ENCODE measurements around the gene EYA4. TPM values are rescaled to one million over a fixed set of nuclear protein-coding genes. Genes with fewer than 3 reads are reported as not detected.

Gene EYA4
- total RNA-seq, 1 donor from 2014 or later, result 0.78 TPM

DNA sequence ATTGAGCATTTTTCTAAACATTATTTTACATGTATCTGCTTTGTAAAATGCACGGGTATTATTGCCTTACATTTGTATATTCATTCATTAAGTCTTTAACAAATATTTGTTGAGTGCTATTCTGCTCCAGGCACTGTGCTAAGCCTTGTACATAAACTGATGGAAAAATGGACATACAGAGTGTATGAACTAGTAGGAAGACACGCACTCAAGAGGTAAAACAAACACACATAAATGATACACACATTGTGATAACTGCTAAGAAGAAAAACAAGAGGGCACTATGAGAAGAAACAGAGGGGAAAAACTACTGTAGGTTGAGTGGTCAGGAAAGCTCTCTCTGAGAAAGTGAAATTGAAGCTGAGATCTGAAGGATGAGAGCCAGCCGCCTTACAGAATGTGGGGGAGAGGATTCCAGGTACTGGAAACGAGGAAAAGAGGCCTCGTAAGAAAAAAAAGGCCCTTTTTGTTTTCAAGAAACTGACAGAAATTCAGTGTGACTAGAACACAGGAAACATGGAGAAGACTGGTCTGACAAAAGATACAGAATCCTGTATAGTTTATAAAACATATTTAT, 117.5 kb downstream of the EYA4 start:
- no peaks in the 10 kb centered on the region for H3K9me3 Mint-ChIP-seq (ENCODE audit: unreplicated experiment)
- H3K27ac Mint-ChIP-seq (ENCODE audit: unreplicated experiment), result no peak overlapping the region
- no peak overlapping the region for H3K4me3 Mint-ChIP-seq (ENCODE audit: unreplicated experiment)
- H3K27me3 Mint-ChIP-seq (ENCODE audit: unreplicated experiment), result peaks cover 8% of the 10 kb centered on the region
- H3K36me3 Mint-ChIP-seq (ENCODE audit: unreplicated experiment), result no peaks in the 10 kb centered on the region
- TF ChIP-seq, protein P1, sequence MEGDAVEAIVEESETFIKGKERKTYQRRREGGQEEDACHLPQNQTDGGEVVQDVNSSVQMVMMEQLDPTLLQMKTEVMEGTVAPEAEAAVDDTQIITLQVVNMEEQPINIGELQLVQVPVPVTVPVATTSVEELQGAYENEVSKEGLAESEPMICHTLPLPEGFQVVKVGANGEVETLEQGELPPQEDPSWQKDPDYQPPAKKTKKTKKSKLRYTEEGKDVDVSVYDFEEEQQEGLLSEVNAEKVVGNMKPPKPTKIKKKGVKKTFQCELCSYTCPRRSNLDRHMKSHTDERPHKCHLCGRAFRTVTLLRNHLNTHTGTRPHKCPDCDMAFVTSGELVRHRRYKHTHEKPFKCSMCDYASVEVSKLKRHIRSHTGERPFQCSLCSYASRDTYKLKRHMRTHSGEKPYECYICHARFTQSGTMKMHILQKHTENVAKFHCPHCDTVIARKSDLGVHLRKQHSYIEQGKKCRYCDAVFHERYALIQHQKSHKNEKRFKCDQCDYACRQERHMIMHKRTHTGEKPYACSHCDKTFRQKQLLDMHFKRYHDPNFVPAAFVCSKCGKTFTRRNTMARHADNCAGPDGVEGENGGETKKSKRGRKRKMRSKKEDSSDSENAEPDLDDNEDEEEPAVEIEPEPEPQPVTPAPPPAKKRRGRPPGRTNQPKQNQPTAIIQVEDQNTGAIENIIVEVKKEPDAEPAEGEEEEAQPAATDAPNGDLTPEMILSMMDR (IDR thresholded peaks at IDR 0.05), result no peak
- H3K4me1 Mint-ChIP-seq (ENCODE audit: unreplicated experiment), result peaks cover 1% of the 10 kb centered on the region
- no peak for DNase-seq (ENCODE audit: extremely low spot score, unreplicated experiment)

DNA sequence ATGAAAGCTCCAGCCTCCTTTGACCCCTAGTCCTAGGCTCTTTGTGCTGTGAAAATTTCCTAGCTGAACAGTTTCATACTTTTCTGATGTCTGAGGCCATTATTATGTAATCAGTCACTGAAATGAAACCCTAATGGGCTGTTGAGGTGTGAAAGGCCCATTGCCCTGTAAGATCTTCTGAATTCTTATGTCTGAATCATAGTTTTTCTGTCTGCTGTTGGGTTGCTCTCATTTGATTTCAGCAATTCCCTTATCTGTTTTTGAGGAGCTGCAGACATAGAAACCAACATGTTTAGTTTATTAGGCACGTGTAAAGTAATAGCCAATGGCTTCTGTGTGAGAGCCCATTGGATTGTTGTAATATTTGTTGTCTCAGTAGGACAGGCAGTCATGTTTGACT, 118.1 kb downstream of the EYA4 start:
- no peak overlapping the region for H3K27ac Mint-ChIP-seq (ENCODE audit: unreplicated experiment)
- DNase-seq (ENCODE audit: extremely low spot score, unreplicated experiment), result no peak
- no peaks in the 10 kb centered on the region for H3K36me3 Mint-ChIP-seq (ENCODE audit: unreplicated experiment)
- TF ChIP-seq, protein P1 (IDR thresholded peaks at IDR 0.05), result no peak
- no peak overlapping the region for H3K4me3 Mint-ChIP-seq (ENCODE audit: unreplicated experiment)
- H3K27me3 Mint-ChIP-seq (ENCODE audit: unreplicated experiment), result peaks cover 8% of the 10 kb centered on the region
- peaks cover 1% of the 10 kb centered on the region for H3K4me1 Mint-ChIP-seq (ENCODE audit: unreplicated experiment)
- no peaks in the 10 kb centered on the region for H3K9me3 Mint-ChIP-seq (ENCODE audit: unreplicated experiment)

DNA sequence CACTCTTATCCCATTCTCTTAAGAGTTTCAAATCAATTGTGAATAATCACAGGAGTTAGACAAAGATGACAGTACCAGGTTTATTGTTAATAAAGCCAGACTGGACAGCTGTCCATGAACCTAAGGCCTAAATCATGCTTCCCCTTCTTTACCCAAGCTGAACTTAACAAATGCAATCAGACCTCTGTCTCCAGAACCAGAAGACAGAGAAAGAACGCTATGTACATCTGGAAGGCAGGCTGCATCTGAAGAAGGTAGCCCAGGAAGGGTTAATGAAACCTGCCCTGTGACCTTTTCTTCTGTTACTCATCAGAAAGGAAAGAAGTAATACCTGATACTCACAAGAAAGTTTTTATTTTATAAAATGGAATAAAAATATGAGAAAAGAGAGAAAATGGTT, 118.6 kb downstream of the EYA4 start:
- Mint-ChIP-seq H3K36me3 (ENCODE audit: unreplicated experiment) (no peaks in the 10 kb centered on the region), H3K27ac (ENCODE audit: unreplicated experiment) (no peak overlapping the region), H3K4me1 (ENCODE audit: unreplicated experiment) (peaks cover 1% of the 10 kb centered on the region)

DNA sequence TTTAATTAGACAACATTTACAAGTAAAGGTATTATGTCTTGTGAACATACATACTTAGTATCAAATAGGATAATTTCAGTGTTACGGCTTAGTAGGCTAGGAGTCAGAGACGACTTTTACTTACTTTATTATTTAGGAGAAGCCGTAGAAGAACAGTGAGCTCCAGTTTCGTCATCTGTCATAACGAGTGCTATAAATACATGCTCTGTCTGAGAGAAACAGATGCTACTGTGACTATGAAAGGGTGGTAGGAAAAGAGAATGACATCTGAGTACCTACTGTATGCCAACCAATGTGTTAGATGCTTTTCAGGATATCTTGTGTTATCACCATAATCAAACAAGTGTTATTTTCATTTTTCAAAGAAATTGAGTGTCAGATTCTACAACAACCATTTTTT, 119.0 kb downstream of the EYA4 start:
- Mint-ChIP-seq H3K27ac (ENCODE audit: unreplicated experiment) (no peak overlapping the region), H3K36me3 (ENCODE audit: unreplicated experiment) (no peaks in the 10 kb centered on the region), H3K27me3 (ENCODE audit: unreplicated experiment) (peaks cover 8% of the 10 kb centered on the region), H3K4me3 (ENCODE audit: unreplicated experiment) (no peak overlapping the region), H3K4me1 (ENCODE audit: unreplicated experiment) (peaks cover 1% of the 10 kb centered on the region), H3K9me3 (ENCODE audit: unreplicated experiment) (no peaks in the 10 kb centered on the region)
- TF ChIP-seq, protein P1 (IDR thresholded peaks at IDR 0.05), result no peak
- no peak for DNase-seq (ENCODE audit: extremely low spot score, unreplicated experiment)

More for the DNA sequence above, 118.6 kb downstream of the EYA4 start:
- H3K27me3 Mint-ChIP-seq (ENCODE audit: unreplicated experiment), result peaks cover 8% of the 10 kb centered on the region
- no peaks in the 10 kb centered on the region for H3K9me3 Mint-ChIP-seq (ENCODE audit: unreplicated experiment)
- TF ChIP-seq, protein P1 (IDR thresholded peaks at IDR 0.05), result no peak
- DNase-seq (ENCODE audit: extremely low spot score, unreplicated experiment), result no peak
- no peak overlapping the region for H3K4me3 Mint-ChIP-seq (ENCODE audit: unreplicated experiment)

DNA sequence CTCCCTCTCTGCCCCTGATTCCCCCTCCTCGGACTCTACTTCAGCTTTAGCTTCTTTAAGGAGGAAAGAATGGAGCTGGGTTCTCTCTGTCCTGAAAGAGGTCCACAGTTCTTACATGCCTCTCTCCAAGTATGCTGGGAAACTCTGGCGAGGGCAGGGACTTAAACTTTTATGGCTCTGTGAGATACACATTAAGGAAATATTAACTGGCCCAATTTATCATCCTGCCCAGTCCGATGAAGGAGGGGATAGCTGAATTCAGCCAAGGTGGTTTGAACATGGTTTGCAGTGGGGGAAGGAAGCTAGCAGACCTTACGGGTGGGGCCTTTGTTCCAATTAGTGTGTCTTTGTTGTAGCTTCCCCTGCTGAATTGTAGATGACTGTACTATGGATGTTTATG, 121.7 kb downstream of the EYA4 start:
- peaks cover 10% of the 10 kb centered on the region for H3K27me3 Mint-ChIP-seq (ENCODE audit: unreplicated experiment)
- H3K4me1 Mint-ChIP-seq (ENCODE audit: unreplicated experiment), result peaks cover 1% of the 10 kb centered on the region
- H3K36me3 Mint-ChIP-seq (ENCODE audit: unreplicated experiment), result no peaks in the 10 kb centered on the region
- H3K27ac Mint-ChIP-seq (ENCODE audit: unreplicated experiment), result no peak overlapping the region
- TF ChIP-seq, protein P1 (IDR thresholded peaks at IDR 0.05), result no peak
- H3K9me3 Mint-ChIP-seq (ENCODE audit: unreplicated experiment), result no peaks in the 10 kb centered on the region
- DNase-seq (ENCODE audit: extremely low spot score, unreplicated experiment), result no peak
- H3K4me3 Mint-ChIP-seq (ENCODE audit: unreplicated experiment), result no peak overlapping the region
